K562 (cell line): ENCODE measurements around the gene SLC17A2. TPM values are rescaled to one million over a fixed set of nuclear protein-coding genes. Genes with fewer than 3 reads are reported as not detected.

Experiments used
- ATAC-seq: fragments of 200-7000 bp; cut with Tn5 transposase; 3 replicates; pipeline ENCODE4 v1.9.1; 2020; ENCODE audit warnings: moderate library complexity
- BruUV-seq: library from RNA; stranded (reverse); fragments of 400-500 nt; replicated peaks from 2 replicates; lab custom pipeline; 2021; lab: Mats Ljungman, UMichigan
- CTCF ChIA-PET: fragments of 300-600 bp; formaldehyde crosslinking; extraction: SDS; loops from one replicate; lab custom pipeline; 2021; ENCODE audit warnings: low intra/inter-chr PET ratio; lab: Yijun Ruan, JAX
- POLR2A ChIA-PET: fragments of 300-600, 350-650 bp; sonication (Branson Sonifier 250); formaldehyde crosslinking; extraction: SDS; loops from one replicate; lab custom pipeline; 2021; ENCODE audit warnings: antibody characterized with exemption, inconsistent platforms; lab: Yijun Ruan, JAX
- DNase-seq, 4 experiments: peaks; one replicate each; pipeline versions ENCODE4 v3.0.0 to v3.0.0-alpha.2; 2011 to 2018; ENCODE audit warnings: low spot score in 3 of 4, mixed read lengths in 3 of 4; ENCODE audit errors: extremely low read depth in 1 of 4
- FAIRE-seq: peaks from 2 replicates; lab custom pipeline; 2011; peaks lifted over from hg19 to GRCh38; lab: Jason Lieb, UNC
- H2AFZ ChIP-seq: 2 replicates; pipeline ENCODE4 v1.6.0; 2011; ENCODE audit warnings: low read depth, low read length, control low read depth, inconsistent platforms
- H3K27ac ChIP-seq: fragments of 200-600 bp; 3 replicates; pipeline ENCODE4 v1.8.0; 2011; ENCODE audit warnings: low read depth, mild to moderate bottlenecking, control low read depth, inconsistent platforms, low read length, moderate library complexity, mixed read lengths; ENCODE audit errors: extremely low read depth
- H3K27me3 ChIP-seq, 2 experiments: fragments of 300-600 bp in 1 of 2; 2 replicates in 1 of 2; 3 replicates in 1 of 2; pipeline versions ENCODE4 v1.6.0 to v1.8.0; 2011; ENCODE audit warnings: inconsistent platforms in 2 of 2, low read length in 2 of 2, mild to moderate bottlenecking in 1 of 2, mixed read lengths in 1 of 2, moderate library complexity in 1 of 2; ENCODE audit not compliant: control insufficient read depth in 2 of 2, insufficient read depth in 2 of 2
- H3K36me3 ChIP-seq: fragments of 300-600 bp; 3 replicates; pipeline ENCODE4 v1.8.0; 2011; ENCODE audit warnings: mild to moderate bottlenecking, low read length, inconsistent platforms; ENCODE audit not compliant: control insufficient read depth, insufficient read depth
- H3K4me1 ChIP-seq, 2 experiments: fragments of 200-600 bp in 1 of 2; replicated peaks in 1 of 2; 2 replicates in 1 of 2; 3 replicates in 1 of 2; pipeline versions ENCODE4 v1.5.1 to v1.8.0; 2011; ENCODE audit warnings: inconsistent platforms in 2 of 2, low read length in 2 of 2, mild to moderate bottlenecking in 1 of 2, mixed read lengths in 1 of 2, moderate library complexity in 1 of 2; ENCODE audit not compliant: control insufficient read depth in 2 of 2, insufficient read depth in 2 of 2
- H3K4me2 ChIP-seq: 2 replicates; pipeline ENCODE4 v1.6.1; 2011; ENCODE audit warnings: low read length, control low read depth, inconsistent platforms, mixed read lengths; ENCODE audit not compliant: insufficient read depth
- H3K4me3 ChIP-seq: fragments of 200-600 bp; sonication (generic), shearing (Covaris generic); 2 replicates; pipeline ENCODE4 v1.5.1; 2016; ENCODE audit warnings: control low read depth, inconsistent platforms
- H3K79me2 ChIP-seq: fragments of 200-600 bp; 3 replicates; pipeline ENCODE4 v1.8.0; 2011; ENCODE audit warnings: low read length, inconsistent platforms; ENCODE audit not compliant: control insufficient read depth, insufficient read depth
- H3K9ac ChIP-seq, 2 experiments: 2 replicates each; pipeline versions ENCODE4 v1.6.0 to v1.6.1; 2011; ENCODE audit warnings: low read depth in 2 of 2, low read length in 2 of 2, control low read depth in 1 of 2, inconsistent platforms in 1 of 2, mild to moderate bottlenecking in 1 of 2, mixed read lengths in 1 of 2; ENCODE audit not compliant: insufficient read depth in 1 of 2
- H3K9me1 ChIP-seq: one replicate; pipeline ENCODE4 v1.6.0; 2011; ENCODE audit warnings: inconsistent platforms, mild to moderate bottlenecking, low read length, moderate library complexity; ENCODE audit not compliant: control insufficient read depth, insufficient read depth
- H3K9me3 ChIP-seq: replicated peaks from 2 replicates; pipeline ENCODE4 v1.5.1; 2011; ENCODE audit warnings: low read depth, low read length, inconsistent platforms; ENCODE audit not compliant: control insufficient read depth, insufficient read depth
- H4K20me1 ChIP-seq: replicated peaks from 2 replicates; pipeline ENCODE4 v1.6.1; 2011; ENCODE audit warnings: low read length, inconsistent platforms, mixed read lengths; ENCODE audit not compliant: control insufficient read depth, insufficient read depth
- ARID4B ChIP-seq: sonication (generic); formaldehyde crosslinking; IDR thresholded peaks from 2 replicates; pipeline ENCODE4 v1.8.0; 2022; ENCODE audit warnings: mild to moderate bottlenecking, missing genetic modification reagents
- CBX8 ChIP-seq: fragments of 200-600 bp; sonication (generic); IDR thresholded peaks from 2 replicates; pipeline ENCODE4 v1.6.1; 2012; ENCODE audit warnings: borderline replicate concordance, mixed run types, low read depth, mild to moderate bottlenecking, moderate library complexity, mixed read lengths, low read length, control low read depth, inconsistent platforms; ENCODE audit not compliant: poor library complexity, severe bottlenecking; ENCODE audit errors: extremely low read depth
- FOXA3 ChIP-seq, 2 experiments: fragments of 450-650 bp in 1 of 2; sonication (generic) in 1 of 2; formaldehyde crosslinking; IDR thresholded peaks in 1 of 2; conservative IDR thresholded peaks in 1 of 2; 2 replicates each; pipeline versions ENCODE4 v1.4.0 to v1.8.0; 2020 to 2022; ENCODE audit warnings: mild to moderate bottlenecking in 2 of 2, missing genetic modification reagents in 1 of 2
- FOXO4 ChIP-seq: fragments of 450-650 bp; formaldehyde crosslinking; IDR thresholded peaks from 2 replicates; pipeline ENCODE4 v1.4.0; 2020; ENCODE audit warnings: mild to moderate bottlenecking, moderate library complexity
- HCFC1 ChIP-seq: IDR thresholded peaks from 2 replicates; pipeline ENCODE4 v1.6.1; 2012; ENCODE audit warnings: low read depth, low read length, improper control_type of control experiment
- MXI1 ChIP-seq: IDR thresholded peaks from 2 replicates; pipeline ENCODE4 v1.6.1; 2011; ENCODE audit warnings: low read depth, mild to moderate bottlenecking, improper control_type of control experiment, low read length
- SRF ChIP-seq, 2 experiments: fragments of 250-450, 450-650 bp in 1 of 2; sonication (Bioruptor Pico) in 1 of 2; sonication (generic) in 1 of 2; formaldehyde crosslinking; IDR thresholded peaks; 2 replicates each; pipeline versions ENCODE4 v1.5.0 to v1.5.1; 2020 to 2022; ENCODE audit warnings: mild to moderate bottlenecking in 1 of 2, missing genetic modification reagents in 1 of 2
- WGBS: fragments of 100-300 bp; shearing (Covaris generic); methylation state at CpG from one replicate; pipeline ENCODE4 v1.1.6; 2016; ENCODE audit warnings: low coverage, mixed read lengths; ENCODE audit not compliant: insufficient coverage; ENCODE audit errors: missing lambda C conversion rate; 5-methylcytosine and 5-hydroxymethylcytosine counted together
- in situ Hi-C: fragments of 300-500 bp; cut with MboI; formaldehyde crosslinking; loops from 4 replicates; pipeline ENCODE4 v1.15.0; 2018; ENCODE audit warnings: inconsistent platforms, mixed read lengths
- intact Hi-C: fragments of 100-400 bp; cut with micrococcal nuclease; formaldehyde crosslinking; loops from 2 replicates; pipeline ENCODE4 v1.14.2; 2022
- polyA plus RNA-seq, 8 experiments: library from polyadenylated mRNA; depleted of rRNA in 4 of 8; stranded (reverse) in 5 of 8; unstranded in 3 of 8; fragments of >200 nt; fragmentation: Nextera tagmentation in 2 of 8; fragmentation: Illumina TruSeq in 1 of 8; extraction: Ambion mirVana in 2 of 8; extraction: Trizol in 1 of 8; gene quantifications; 2 replicates each; pipeline versions ENCODE4 v1.2.1 to v1.2.3, GENCODE V29; 2011 to 2014; ENCODE audit warnings: inconsistent platforms in 1 of 8, missing spikeins in 1 of 8
- total RNA-seq, 7 experiments: library from RNA; depleted of rRNA in 6 of 7; stranded (reverse); fragments of >200 nt in 6 of 7; fragmentation: Illumina TruSeq in 2 of 7; extraction: Trizol in 2 of 7; gene quantifications; 2 replicates each; pipeline versions ENCODE4 v1.2.1 to v1.2.3, GENCODE V29; 2011 to 2021; ENCODE audit warnings: low replicate concordance in 1 of 7

SLC17A2 gene
- total and polyA plus RNA-seq, 9 of the 15 experiments (the other 6 are each of a cell fraction or from before 2014, with no cell fraction given): not detected

- BruUV-seq: no TSS peak
- Histone ChIP-seq H3K9ac (no peak overlapping the region), H3K27me3 (peaks cover 0 to 3% of the 10 kb centered on the region in 2 experiments; a peak in 3 of 5 replicates)
- TF ChIP-seq CBX8 (peak; percentile 7), FOXA3 (CRISPR knock-in tag; conservative IDR thresholded peaks at IDR 0.05 in 1 of 2, IDR thresholded peaks at IDR 0.05 in 1 of 2) (peak in 1 of 2 experiments; percentile 43; a peak in 1 of 4 replicates), HCFC1 (no peak)
- TF ChIP-seq, all 486 proteins: peak for 2
- Histone ChIP-seq H4K20me1 (no peaks in the 10 kb centered on the region), H3K4me3 (no peak overlapping the region), H3K4me1 (no peaks in the 10 kb centered on the region), H3K9me3 (no peaks in the 10 kb centered on the region), H2AFZ (no peak overlapping the region), H3K27ac (no peak overlapping the region), H3K36me3 (no peaks in the 10 kb centered on the region), H3K79me2 (no peaks in the 10 kb centered on the region), H3K9me1 (no peaks in the 10 kb centered on the region), H3K4me2 (no peak overlapping the region)
- FAIRE-seq: no peak
- no peak for ATAC-seq
- ChIA-PET POLR2A (no interaction called here), CTCF (no interaction called here)
- WGBS: 8% methylated on average over 3 of the region's 3 CpGs
- no peak for DNase-seq
- intact Hi-C loops (no loop called here), in situ Hi-C loops (no loop called here)
These were observed 4.3 kb upstream of the SLC17A2 start for GRCh38 chr6:25934735-25935313.

GRCh38 chr6:25934156-25934555 lies 3.7 kb upstream of the SLC17A2 start:
- Histone ChIP-seq H3K4me2 (no peak overlapping the region), H3K9me1 (no peaks in the 10 kb centered on the region), H4K20me1 (no peaks in the 10 kb centered on the region), H3K27me3 (peaks cover 0 to 4% of the 10 kb centered on the region in 2 experiments; a peak in 3 of 5 replicates), H3K36me3 (no peaks in the 10 kb centered on the region), H3K4me3 (no peak overlapping the region), H2AFZ (no peak overlapping the region), H3K27ac (no peak overlapping the region), H3K9me3 (no peaks in the 10 kb centered on the region), H3K4me1 (no peaks in the 10 kb centered on the region; a peak in 1 of 5 replicates), H3K9ac (no peak overlapping the region), H3K79me2 (no peaks in the 10 kb centered on the region)
- no TSS peak for BruUV-seq
- ATAC-seq (no peak), FAIRE-seq (no peak), DNase-seq (no peak)
- POLR2A ChIA-PET: interaction anchor here (0.6 kb wide), 1 partner anchor 699 kb away, joined by 3 read pairs; no protein-coding TSS in a partner anchor
- 10% methylated on average over 2 of the region's 2 CpGs for WGBS
- in situ Hi-C loops (no loop called here), intact Hi-C loops (no loop called here)
- CTCF ChIA-PET: no interaction called here
- TF ChIP-seq SRF (CRISPR knock-in tag; IDR thresholded peaks at IDR 0.05) (no peak), FOXO4 (CRISPR knock-in tag) (no peak), ARID4B (no peak), MXI1 (no peak)
